B cell (primary cell): Measurements from ENCODE around the gene PDE6H. TPM values are rescaled to one million over a fixed set of nuclear protein-coding genes. Genes with fewer than 3 reads are reported as not detected.

Experiments used
- ATAC-seq: fragments of 200-7000 bp; cut with Tn5 transposase; one replicate; pipeline ENCODE4 v1.10.0; 2021; ENCODE audit warnings: low read depth, mild to moderate bottlenecking, moderate number of reproducible peaks, moderate library complexity
- CTCF ChIA-PET: fragments of 350-600 bp; sonication (Branson Sonifier 250); formaldehyde crosslinking; loops from one replicate; lab custom pipeline; 2021; ENCODE audit warnings: antibody characterized with exemption, inconsistent platforms; lab: Charles Lee
- POLR2A ChIA-PET: fragments of 350-600 bp; sonication (Branson Sonifier 250); formaldehyde crosslinking; loops from one replicate; lab custom pipeline; 2021; ENCODE audit warnings: antibody characterized with exemption; lab: Charles Lee
- DNase-seq: peaks from one replicate; pipeline ENCODE4 v3.0.0; 2013
- H2AFZ ChIP-seq: 2 replicates; pipeline ENCODE4 v1.6.1; 2012; ENCODE audit warnings: mild to moderate bottlenecking, low read depth, low read length; ENCODE audit not compliant: insufficient read depth, poor library complexity, severe bottlenecking
- H3K27ac ChIP-seq, 2 donors: 1 replicate in 1 of 2; 2 replicates in 1 of 2; pipeline ENCODE4 v1.5.1; 2012 to 2013; ENCODE audit warnings: low read length in 2 of 2, mild to moderate bottlenecking in 2 of 2, moderate library complexity in 1 of 2
- H3K27me3 ChIP-seq, 4 experiments: fragments of 200-600 bp in 1 of 4; sonication (generic) in 1 of 4; replicated peaks in 1 of 4; 1 replicate in 2 of 4; 2 replicates in 2 of 4; pipeline versions ENCODE4 v1.6.1 to v1.7.0; 2013 to 2016; ENCODE audit warnings: low read length in 3 of 4, mild to moderate bottlenecking in 2 of 4, mixed read lengths in 1 of 4, moderate library complexity in 1 of 4; ENCODE audit not compliant: insufficient read depth in 4 of 4, control insufficient read depth in 3 of 4; ENCODE audit errors: control extremely low read depth in 1 of 4
- H3K36me3 ChIP-seq, 2 experiments: replicated peaks in 1 of 2; 1 replicate in 1 of 2; 2 replicates in 1 of 2; pipeline versions ENCODE4 v1.6.1 to v1.7.1; 2013; ENCODE audit warnings: low read length in 1 of 2; ENCODE audit not compliant: insufficient read depth in 2 of 2, control insufficient read depth in 1 of 2; ENCODE audit errors: control extremely low read depth in 1 of 2, extremely low read depth in 1 of 2
- H3K4me1 ChIP-seq, 2 donors: fragments of 200-600 bp in 1 of 2; sonication (generic) in 1 of 2; 1 replicate in 1 of 2; 2 replicates in 1 of 2; pipeline versions ENCODE4 v1.5.1 to v1.6.1; 2013 to 2017; ENCODE audit warnings: low read length in 2 of 2; ENCODE audit not compliant: control insufficient read depth in 2 of 2, insufficient read depth in 2 of 2
- H3K4me2 ChIP-seq: replicated peaks from 2 replicates; pipeline ENCODE3; 2012; ENCODE audit warnings: mild to moderate bottlenecking, low read depth, low read length; ENCODE audit not compliant: poor library complexity, severe bottlenecking
- H3K4me3 ChIP-seq, 5 experiments: fragments of 200-600 bp in 1 of 5; sonication (generic) in 1 of 5; 1 replicate in 3 of 5; 2 replicates in 2 of 5; pipeline versions ENCODE4 v1.5.1 to v1.7.0; 2011 to 2016; ENCODE audit warnings: low read length in 4 of 5, mild to moderate bottlenecking in 4 of 5, low read depth in 2 of 5, control low read depth in 1 of 5, moderate library complexity in 1 of 5; ENCODE audit not compliant: insufficient read depth in 1 of 5; ENCODE audit errors: control extremely low read depth in 1 of 5, extremely low read depth in 1 of 5
- H3K79me2 ChIP-seq: fragments of 200-600 bp; sonication (generic); one replicate; pipeline ENCODE4 v1.6.0; 2016; ENCODE audit warnings: low read length; ENCODE audit not compliant: control insufficient read depth, insufficient read depth
- H3K9ac ChIP-seq: fragments of 200-600 bp; sonication (generic); 2 replicates; pipeline ENCODE4 v1.6.1; 2017; ENCODE audit warnings: mild to moderate bottlenecking, low read length, moderate library complexity
- H3K9me3 ChIP-seq, 3 donors: one replicate each; pipeline versions ENCODE4 v1.6.1 to v1.7.1; 2013; ENCODE audit warnings: low read length in 2 of 3; ENCODE audit not compliant: control insufficient read depth in 2 of 3, insufficient read depth in 1 of 3; ENCODE audit errors: control extremely low read depth in 1 of 3
- H4K20me1 ChIP-seq: 2 replicates; pipeline ENCODE4 v1.6.0; 2012; ENCODE audit warnings: mild to moderate bottlenecking, low read length; ENCODE audit not compliant: insufficient read depth, control insufficient read depth, poor library complexity, severe bottlenecking
- H3K27ac Mint-ChIP-seq: one replicate; pipeline ENCODE4 v1.8.0; 2021; ENCODE audit warnings: mixed read lengths
- H3K27me3 Mint-ChIP-seq: one replicate; pipeline ENCODE4 v1.8.0; 2021; ENCODE audit warnings: mixed read lengths
- H3K4me1 Mint-ChIP-seq: one replicate; pipeline ENCODE4 v1.8.0; 2021; ENCODE audit warnings: mixed read lengths
- H3K4me3 Mint-ChIP-seq: one replicate; pipeline ENCODE4 v1.8.0; 2021; ENCODE audit warnings: mixed read lengths
- H3K9me3 Mint-ChIP-seq: one replicate; pipeline ENCODE4 v1.8.0; 2022; ENCODE audit warnings: mixed read lengths; ENCODE audit not compliant: insufficient read depth
- CTCF ChIP-seq: fragments of 200-600 bp; IDR thresholded peaks from one replicate; pipeline ENCODE4 v1.8.0; 2022; ENCODE audit warnings: antibody characterized with exemption, mild to moderate bottlenecking
- EZH2 ChIP-seq: IDR thresholded peaks from 2 replicates; pipeline ENCODE4 v1.6.1; 2012; ENCODE audit warnings: borderline replicate concordance, low read depth, mild to moderate bottlenecking, moderate library complexity, low read length; ENCODE audit not compliant: insufficient read depth, poor library complexity, severe bottlenecking
- WGBS: methylation state at CpG from one replicate; pipeline ENCODE4 v1.1.5; 2013; ENCODE audit warnings: missing lambda C conversion rate; ENCODE audit not compliant: insufficient coverage; 5-methylcytosine and 5-hydroxymethylcytosine counted together
- intact Hi-C: fragments of 100-400 bp; cut with micrococcal nuclease; formaldehyde crosslinking; loops from one replicate; pipeline ENCODE4 v1.10.0; 2022
- polyA plus RNA-seq: library from polyadenylated mRNA; depleted of rRNA; stranded (reverse); fragments of >200 nt; gene quantifications from 2 replicates; pipeline ENCODE4 v1.2.3, GENCODE V29; 2012
- total RNA-seq, 2 donors: library from RNA; stranded (reverse); fragments of 120-200 nt in 1 of 2; gene quantifications; 1 replicate in 1 of 2; 2 replicates in 1 of 2; pipeline versions ENCODE4 v1.2.3 to v1.2.4, GENCODE V29; 2013 to 2022

PDE6H gene
- total and polyA plus RNA-seq, 2 donors (not counting 1 experiment from before 2014, with no cell fraction given), result not detected

GRCh38 chr12:15005064-15005463, 32.2 kb downstream of the PDE6H start:
- Histone ChIP-seq H3K4me3 (no peak overlapping the region), H3K79me2 (no peaks in the 10 kb centered on the region), H3K27me3 (peaks cover 0 to 38% (median 12%) of the 10 kb centered on the region in 4 experiments), H2AFZ (no peak overlapping the region), H3K9me3 (no peaks in the 10 kb centered on the region), H3K36me3 (no peaks in the 10 kb centered on the region), H3K9ac (no peak overlapping the region), H3K4me2 (no peak overlapping the region), H4K20me1 (no peaks in the 10 kb centered on the region), H3K27ac (no peak overlapping the region), H3K4me1 (no peaks in the 10 kb centered on the region)
- intact Hi-C loops, result no loop called here
- CTCF ChIA-PET, result no interaction called here
- H3K4me3 Mint-ChIP-seq, result no peak overlapping the region
- H3K4me1 Mint-ChIP-seq, result no peaks in the 10 kb centered on the region
- ATAC-seq (no peak), DNase-seq (no peak)
- H3K9me3 Mint-ChIP-seq, result no peaks in the 10 kb centered on the region
- TF ChIP-seq EZH2 (no peak), CTCF (no peak)
- POLR2A ChIA-PET, result no interaction called here
- no peak overlapping the region for H3K27ac Mint-ChIP-seq
- peaks cover 36% of the 10 kb centered on the region for H3K27me3 Mint-ChIP-seq

GRCh38 chr12:15007551-15007950, 34.7 kb downstream of the PDE6H start:
- peaks cover 30% of the 10 kb centered on the region for H3K27me3 Mint-ChIP-seq
- 100% methylated on average over 1 of the region's 3 CpGs for WGBS
- Histone ChIP-seq H3K4me1 (no peaks in the 10 kb centered on the region), H2AFZ (no peak overlapping the region), H3K9me3 (no peaks in the 10 kb centered on the region), H4K20me1 (no peaks in the 10 kb centered on the region), H3K27me3 (peaks cover 0 to 34% (median 8%) of the 10 kb centered on the region in 4 experiments), H3K27ac (no peak overlapping the region), H3K36me3 (no peaks in the 10 kb centered on the region), H3K9ac (no peak overlapping the region), H3K79me2 (no peaks in the 10 kb centered on the region), H3K4me3 (no peak overlapping the region), H3K4me2 (no peak overlapping the region)
- no peak overlapping the region for H3K4me3 Mint-ChIP-seq
- POLR2A ChIA-PET, result no interaction called here
- CTCF ChIA-PET, result interaction anchor here (1.1 kb wide), 2 partner anchors 12 to 161 kb away, joined by 3 read pairs; no protein-coding TSS in a partner anchor
- no peak for DNase-seq
- no peak overlapping the region for H3K27ac Mint-ChIP-seq
- intact Hi-C loops, result no loop called here
- TF ChIP-seq EZH2 (no peak), CTCF (no peak)
- ATAC-seq, result no peak
- H3K9me3 Mint-ChIP-seq, result no peaks in the 10 kb centered on the region
- no peaks in the 10 kb centered on the region for H3K4me1 Mint-ChIP-seq
